ENCODE results near the gene TCF12.

GRCh38 chr15:56933410-56933809 is 15.0 kb downstream of the TCF12 start:
- TF ChIP-seq EZH2 (IDR thresholded peaks at IDR 0.05; ENCODE audit: insufficient read depth, low read length), result no peak
- no peak for TF ChIP-seq CTCF (IDR thresholded peaks at IDR 0.05; ENCODE audit: insufficient read depth, low read depth, low read length)
